B cell (primary cell): Measurements from ENCODE around the gene SDR42E1. TPM values are rescaled to one million over a fixed set of nuclear protein-coding genes. Genes with fewer than 3 reads are reported as not detected.
A peak's percentile ranks its signal among the peaks of the same experiment; 100 is the strongest.

ENCODE experiments used
- ATAC-seq: fragments of 200-7000 bp; cut with Tn5 transposase; one replicate; pipeline ENCODE4 v1.10.0; 2021; ENCODE audit warnings: low read depth, mild to moderate bottlenecking, moderate number of reproducible peaks, moderate library complexity
- CTCF ChIA-PET: fragments of 350-600 bp; sonication (Branson Sonifier 250); formaldehyde crosslinking; loops from one replicate; lab custom pipeline; 2021; ENCODE audit warnings: antibody characterized with exemption, inconsistent platforms; lab: Charles Lee
- POLR2A ChIA-PET: fragments of 350-600 bp; sonication (Branson Sonifier 250); formaldehyde crosslinking; loops from one replicate; lab custom pipeline; 2021; ENCODE audit warnings: antibody characterized with exemption; lab: Charles Lee
- DNase-seq: peaks from one replicate; pipeline ENCODE4 v3.0.0; 2013
- H2AFZ ChIP-seq: 2 replicates; pipeline ENCODE4 v1.6.1; 2012; ENCODE audit warnings: mild to moderate bottlenecking, low read depth, low read length; ENCODE audit not compliant: insufficient read depth, poor library complexity, severe bottlenecking
- H3K27ac ChIP-seq, 2 donors: 1 replicate in 1 of 2; 2 replicates in 1 of 2; pipeline ENCODE4 v1.5.1; 2012 to 2013; ENCODE audit warnings: low read length in 2 of 2, mild to moderate bottlenecking in 2 of 2, moderate library complexity in 1 of 2
- H3K27me3 ChIP-seq, 4 experiments: fragments of 200-600 bp in 1 of 4; sonication (generic) in 1 of 4; replicated peaks in 1 of 4; 1 replicate in 2 of 4; 2 replicates in 2 of 4; pipeline versions ENCODE4 v1.6.1 to v1.7.0; 2013 to 2016; ENCODE audit warnings: low read length in 3 of 4, mild to moderate bottlenecking in 2 of 4, mixed read lengths in 1 of 4, moderate library complexity in 1 of 4; ENCODE audit not compliant: insufficient read depth in 4 of 4, control insufficient read depth in 3 of 4; ENCODE audit errors: control extremely low read depth in 1 of 4
- H3K36me3 ChIP-seq, 2 experiments: replicated peaks in 1 of 2; 1 replicate in 1 of 2; 2 replicates in 1 of 2; pipeline versions ENCODE4 v1.6.1 to v1.7.1; 2013; ENCODE audit warnings: low read length in 1 of 2; ENCODE audit not compliant: insufficient read depth in 2 of 2, control insufficient read depth in 1 of 2; ENCODE audit errors: control extremely low read depth in 1 of 2, extremely low read depth in 1 of 2
- H3K4me1 ChIP-seq, 2 donors: fragments of 200-600 bp in 1 of 2; sonication (generic) in 1 of 2; 1 replicate in 1 of 2; 2 replicates in 1 of 2; pipeline versions ENCODE4 v1.5.1 to v1.6.1; 2013 to 2017; ENCODE audit warnings: low read length in 2 of 2; ENCODE audit not compliant: control insufficient read depth in 2 of 2, insufficient read depth in 2 of 2
- H3K4me2 ChIP-seq: replicated peaks from 2 replicates; pipeline ENCODE3; 2012; ENCODE audit warnings: mild to moderate bottlenecking, low read depth, low read length; ENCODE audit not compliant: poor library complexity, severe bottlenecking
- H3K4me3 ChIP-seq, 5 experiments: fragments of 200-600 bp in 1 of 5; sonication (generic) in 1 of 5; 1 replicate in 3 of 5; 2 replicates in 2 of 5; pipeline versions ENCODE4 v1.5.1 to v1.7.0; 2011 to 2016; ENCODE audit warnings: low read length in 4 of 5, mild to moderate bottlenecking in 4 of 5, low read depth in 2 of 5, control low read depth in 1 of 5, moderate library complexity in 1 of 5; ENCODE audit not compliant: insufficient read depth in 1 of 5; ENCODE audit errors: control extremely low read depth in 1 of 5, extremely low read depth in 1 of 5
- H3K79me2 ChIP-seq: fragments of 200-600 bp; sonication (generic); one replicate; pipeline ENCODE4 v1.6.0; 2016; ENCODE audit warnings: low read length; ENCODE audit not compliant: control insufficient read depth, insufficient read depth
- H3K9ac ChIP-seq: fragments of 200-600 bp; sonication (generic); 2 replicates; pipeline ENCODE4 v1.6.1; 2017; ENCODE audit warnings: mild to moderate bottlenecking, low read length, moderate library complexity
- H3K9me3 ChIP-seq, 3 donors: one replicate each; pipeline versions ENCODE4 v1.6.1 to v1.7.1; 2013; ENCODE audit warnings: low read length in 2 of 3; ENCODE audit not compliant: control insufficient read depth in 2 of 3, insufficient read depth in 1 of 3; ENCODE audit errors: control extremely low read depth in 1 of 3
- H4K20me1 ChIP-seq: 2 replicates; pipeline ENCODE4 v1.6.0; 2012; ENCODE audit warnings: mild to moderate bottlenecking, low read length; ENCODE audit not compliant: insufficient read depth, control insufficient read depth, poor library complexity, severe bottlenecking
- H3K27ac Mint-ChIP-seq: one replicate; pipeline ENCODE4 v1.8.0; 2021; ENCODE audit warnings: mixed read lengths
- H3K27me3 Mint-ChIP-seq: one replicate; pipeline ENCODE4 v1.8.0; 2021; ENCODE audit warnings: mixed read lengths
- H3K4me1 Mint-ChIP-seq: one replicate; pipeline ENCODE4 v1.8.0; 2021; ENCODE audit warnings: mixed read lengths
- H3K4me3 Mint-ChIP-seq: one replicate; pipeline ENCODE4 v1.8.0; 2021; ENCODE audit warnings: mixed read lengths
- H3K9me3 Mint-ChIP-seq: one replicate; pipeline ENCODE4 v1.8.0; 2022; ENCODE audit warnings: mixed read lengths; ENCODE audit not compliant: insufficient read depth
- CTCF ChIP-seq: fragments of 200-600 bp; IDR thresholded peaks from one replicate; pipeline ENCODE4 v1.8.0; 2022; ENCODE audit warnings: antibody characterized with exemption, mild to moderate bottlenecking
- EZH2 ChIP-seq: IDR thresholded peaks from 2 replicates; pipeline ENCODE4 v1.6.1; 2012; ENCODE audit warnings: borderline replicate concordance, low read depth, mild to moderate bottlenecking, moderate library complexity, low read length; ENCODE audit not compliant: insufficient read depth, poor library complexity, severe bottlenecking
- WGBS: methylation state at CpG from one replicate; pipeline ENCODE4 v1.1.5; 2013; ENCODE audit warnings: missing lambda C conversion rate; ENCODE audit not compliant: insufficient coverage; 5-methylcytosine and 5-hydroxymethylcytosine counted together
- intact Hi-C: fragments of 100-400 bp; cut with micrococcal nuclease; formaldehyde crosslinking; loops from one replicate; pipeline ENCODE4 v1.10.0; 2022
- polyA plus RNA-seq: library from polyadenylated mRNA; depleted of rRNA; stranded (reverse); fragments of >200 nt; gene quantifications from 2 replicates; pipeline ENCODE4 v1.2.3, GENCODE V29; 2012
- total RNA-seq, 2 donors: library from RNA; stranded (reverse); fragments of 120-200 nt in 1 of 2; gene quantifications; 1 replicate in 1 of 2; 2 replicates in 1 of 2; pipeline versions ENCODE4 v1.2.3 to v1.2.4, GENCODE V29; 2013 to 2022

The SDR42E1 gene
- total and polyA plus RNA-seq, 2 donors (not counting 1 experiment from before 2014, with no cell fraction given), result 2.1 to 6.9 TPM

GRCh38 chr16:81995651-81996050 lies 15.6 kb downstream of the SDR42E1 start:
- H3K79me2 ChIP-seq, result no peaks in the 10 kb centered on the region
- no peaks in the 10 kb centered on the region for H3K4me1 ChIP-seq
- no peaks in the 10 kb centered on the region for H3K9me3 Mint-ChIP-seq
- DNase-seq (no peak), ATAC-seq (no peak)
- TF ChIP-seq CTCF, result no peak
- TF ChIP-seq EZH2, result no peak
- no peaks in the 10 kb centered on the region for H3K4me1 Mint-ChIP-seq
- no peak overlapping the region for H3K4me2 ChIP-seq
- POLR2A ChIA-PET, result no interaction called here
- no peak overlapping the region for H3K27ac ChIP-seq
- CTCF ChIA-PET, result no interaction called here
- H3K4me3 ChIP-seq, result no peak overlapping the region
- no peaks in the 10 kb centered on the region for H3K27me3 Mint-ChIP-seq
- H3K36me3 ChIP-seq, result peaks cover 0 to 14% of the 10 kb centered on the region in 2 experiments
- no peak overlapping the region for H3K27ac Mint-ChIP-seq
- H3K27me3 ChIP-seq, result no peaks in the 10 kb centered on the region
- no peaks in the 10 kb centered on the region for H4K20me1 ChIP-seq
- 100% methylated on average over 2 of the region's 3 CpGs for WGBS
- intact Hi-C loops, result no loop called here
- no peaks in the 10 kb centered on the region for H3K9me3 ChIP-seq
- no peak overlapping the region for H3K4me3 Mint-ChIP-seq
- H2AFZ ChIP-seq, result no peak overlapping the region
- no peak overlapping the region for H3K9ac ChIP-seq

GRCh38 chr16:81994485-81994884 lies 16.8 kb downstream of the SDR42E1 start:
- Histone ChIP-seq H3K4me3 (no peak overlapping the region), H3K9me3 (no peaks in the 10 kb centered on the region), H4K20me1 (no peaks in the 10 kb centered on the region), H3K4me2 (no peak overlapping the region), H3K79me2 (no peaks in the 10 kb centered on the region), H3K4me1 (no peaks in the 10 kb centered on the region), H2AFZ (no peak overlapping the region), H3K36me3 (peaks cover 0 to 11% of the 10 kb centered on the region in 2 experiments), H3K27me3 (no peaks in the 10 kb centered on the region), H3K9ac (no peak overlapping the region), H3K27ac (no peak overlapping the region)
- DNase-seq (peak; percentile 5), ATAC-seq (no peak)
- ChIA-PET CTCF (no interaction called here), POLR2A (no interaction called here)
- H3K4me3 Mint-ChIP-seq, result no peak overlapping the region
- TF ChIP-seq CTCF, result no peak
- no peak for TF ChIP-seq EZH2
- WGBS, result 85% methylated on average over 2 of the region's 5 CpGs
- H3K27me3 Mint-ChIP-seq, result no peaks in the 10 kb centered on the region
- intact Hi-C loops, result no loop called here
- H3K27ac Mint-ChIP-seq, result no peak overlapping the region
- H3K9me3 Mint-ChIP-seq, result no peaks in the 10 kb centered on the region
- H3K4me1 Mint-ChIP-seq, result no peaks in the 10 kb centered on the region
